SU-DHL-6 (cell line): ENCODE measurements around the gene HSPB2.

Source experiments
- H2AFZ ChIP-seq: fragments of 200-600 bp; sonication (generic); 2 replicates; pipeline ENCODE4 v1.6.1; 2014; ENCODE audit warnings: low read depth, mild to moderate bottlenecking, moderate library complexity, mixed read lengths, antibody characterized with exemption, low read length; ENCODE audit not compliant: severe bottlenecking
- H3F3A ChIP-seq: fragments of 200-600 bp; shearing (Covaris generic); 2 replicates; pipeline ENCODE4 v1.6.0; 2016; ENCODE audit warnings: antibody characterized with exemption, mild to moderate bottlenecking; ENCODE audit not compliant: insufficient read depth
- H3K27ac ChIP-seq: fragments of 200-600 bp; sonication (generic); 2 replicates; pipeline ENCODE4 v1.5.1; 2016; ENCODE audit warnings: low read depth, mild to moderate bottlenecking, low read length, moderate library complexity, mixed read lengths
- H3K27me3 ChIP-seq: fragments of 200-600 bp; sonication (generic), shearing (Covaris generic); 2 replicates; pipeline ENCODE4 v1.6.0; 2014; ENCODE audit warnings: mild to moderate bottlenecking, low read length
- H3K36me3 ChIP-seq: fragments of 200-600 bp; sonication (generic); 2 replicates; pipeline ENCODE4 v1.6.1; 2014; ENCODE audit warnings: mild to moderate bottlenecking, low read length, mixed read lengths
- H3K4me2 ChIP-seq: fragments of 300-600, 200-600 bp; shearing (Covaris generic), sonication (generic); 2 replicates; pipeline ENCODE4 v1.6.0; 2014; ENCODE audit warnings: low read length, low read depth, mild to moderate bottlenecking; ENCODE audit not compliant: poor library complexity, severe bottlenecking
- H3K4me3 ChIP-seq: fragments of 200-600 bp; sonication (generic); 2 replicates; pipeline ENCODE4 v1.5.1; 2014; ENCODE audit warnings: antibody characterized with exemption, low read length, mild to moderate bottlenecking, mixed read lengths; ENCODE audit not compliant: insufficient read depth, poor library complexity, severe bottlenecking
- H3K79me2 ChIP-seq: fragments of 200-600 bp; sonication (generic); 2 replicates; pipeline ENCODE4 v1.6.1; 2014; ENCODE audit warnings: mild to moderate bottlenecking, low read length, moderate library complexity; ENCODE audit not compliant: insufficient read depth
- H3K9ac ChIP-seq: fragments of 200-600 bp; sonication (generic); 2 replicates; pipeline ENCODE4 v1.7.0; 2014; ENCODE audit warnings: mild to moderate bottlenecking, low read length
- H3K9me2 ChIP-seq: fragments of 200-600 bp; sonication (generic); replicated peaks from 2 replicates; pipeline ENCODE4 v1.6.1; 2014; ENCODE audit warnings: low read length; ENCODE audit not compliant: insufficient read depth
- H3K9me3 ChIP-seq: fragments of 200-600 bp; sonication (generic); 2 replicates; pipeline ENCODE4 v1.6.1; 2014; ENCODE audit warnings: low read length, mixed read lengths; ENCODE audit not compliant: insufficient read depth
- H4K20me1 ChIP-seq: fragments of 200-600 bp; sonication (generic); 2 replicates; pipeline ENCODE4 v1.6.1; 2014; ENCODE audit warnings: low read depth, mild to moderate bottlenecking, antibody characterized with exemption, low read length, moderate library complexity, mixed read lengths
- CTCF ChIP-seq: fragments of 200-600 bp; sonication (generic); IDR thresholded peaks from one replicate; pipeline ENCODE4 v1.5.1; 2017; ENCODE audit warnings: antibody characterized with exemption, mild to moderate bottlenecking, low read length, moderate library complexity; ENCODE audit not compliant: insufficient read depth, poor library complexity, severe bottlenecking
- EZH2phosphoT487 ChIP-seq: fragments of 200-600 bp; sonication (generic), shearing (Covaris generic); conservative IDR thresholded peaks from 2 replicates; pipeline ENCODE4 v1.6.1; 2018; ENCODE audit warnings: mild to moderate bottlenecking, antibody characterized with exemption, low read length, moderate library complexity, mixed read lengths

HSPB2 gene

DNA sequence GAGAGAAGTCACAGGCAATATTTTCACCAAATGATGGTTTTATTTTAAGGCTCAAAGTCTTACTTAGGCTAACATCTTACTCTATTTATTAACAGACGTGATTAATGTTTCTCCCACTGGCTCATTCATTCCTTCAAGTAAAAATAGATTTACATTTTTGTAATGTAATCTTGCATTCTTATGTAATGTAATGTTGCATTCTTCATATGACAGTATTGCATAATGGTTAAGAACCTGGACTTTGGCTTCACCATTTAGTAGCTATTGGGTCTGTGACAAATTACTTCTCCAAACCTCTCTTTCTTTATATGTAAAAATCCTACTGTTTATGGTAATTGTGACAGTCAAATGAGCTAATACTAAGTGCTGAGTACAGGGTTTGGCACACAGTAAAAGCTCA, 21.3 kb downstream of the HSPB2 start:
- TF ChIP-seq EZH2phosphoT487 (no peak), CTCF (no peak)
- H3K9ac ChIP-seq, result no peak overlapping the region
- no peaks in the 10 kb centered on the region for H3K9me2 ChIP-seq
- H3K79me2 ChIP-seq, result no peaks in the 10 kb centered on the region
- H3K27me3 ChIP-seq, result no peaks in the 10 kb centered on the region
- no peak overlapping the region for H3K4me3 ChIP-seq
- H2AFZ ChIP-seq, result no peak overlapping the region
- H3K9me3 ChIP-seq, result no peaks in the 10 kb centered on the region
- no peak overlapping the region for H3K27ac ChIP-seq
- H3F3A ChIP-seq, result no peaks in the 10 kb centered on the region
- no peaks in the 10 kb centered on the region for H3K36me3 ChIP-seq
- no peaks in the 10 kb centered on the region for H4K20me1 ChIP-seq
- no peak overlapping the region for H3K4me2 ChIP-seq

DNA sequence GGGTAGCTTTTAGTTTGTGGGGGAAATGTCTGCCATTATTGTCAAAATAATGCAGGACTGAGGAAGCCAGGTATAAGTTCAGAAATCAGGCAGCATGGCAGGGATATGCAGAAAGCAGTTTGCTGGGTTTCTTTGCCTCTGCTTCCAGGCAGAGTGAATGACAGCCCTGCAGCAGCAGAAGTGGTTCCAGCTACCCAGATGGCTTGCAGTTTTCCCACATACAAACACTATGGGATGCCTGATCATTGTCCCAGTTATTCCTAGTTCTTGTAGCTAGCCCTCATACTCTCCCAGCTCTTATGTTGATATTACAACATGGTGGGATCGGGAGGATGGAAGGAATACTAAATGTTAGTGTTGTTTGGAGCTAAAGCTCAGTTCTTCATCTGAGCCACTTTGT, 21.8 kb downstream of the HSPB2 start:
- no peaks in the 10 kb centered on the region for H3K36me3 ChIP-seq
- H3K9me3 ChIP-seq, result no peaks in the 10 kb centered on the region
- H3F3A ChIP-seq, result no peaks in the 10 kb centered on the region
- TF ChIP-seq CTCF, result no peak
- no peaks in the 10 kb centered on the region for H3K79me2 ChIP-seq
- H3K4me2 ChIP-seq, result no peak overlapping the region
- H3K4me3 ChIP-seq, result no peak overlapping the region
- H3K27me3 ChIP-seq, result no peaks in the 10 kb centered on the region
- H3K9me2 ChIP-seq, result no peaks in the 10 kb centered on the region
- no peaks in the 10 kb centered on the region for H4K20me1 ChIP-seq
- no peak overlapping the region for H3K9ac ChIP-seq
- no peak overlapping the region for H3K27ac ChIP-seq
- H2AFZ ChIP-seq, result no peak overlapping the region

DNA sequence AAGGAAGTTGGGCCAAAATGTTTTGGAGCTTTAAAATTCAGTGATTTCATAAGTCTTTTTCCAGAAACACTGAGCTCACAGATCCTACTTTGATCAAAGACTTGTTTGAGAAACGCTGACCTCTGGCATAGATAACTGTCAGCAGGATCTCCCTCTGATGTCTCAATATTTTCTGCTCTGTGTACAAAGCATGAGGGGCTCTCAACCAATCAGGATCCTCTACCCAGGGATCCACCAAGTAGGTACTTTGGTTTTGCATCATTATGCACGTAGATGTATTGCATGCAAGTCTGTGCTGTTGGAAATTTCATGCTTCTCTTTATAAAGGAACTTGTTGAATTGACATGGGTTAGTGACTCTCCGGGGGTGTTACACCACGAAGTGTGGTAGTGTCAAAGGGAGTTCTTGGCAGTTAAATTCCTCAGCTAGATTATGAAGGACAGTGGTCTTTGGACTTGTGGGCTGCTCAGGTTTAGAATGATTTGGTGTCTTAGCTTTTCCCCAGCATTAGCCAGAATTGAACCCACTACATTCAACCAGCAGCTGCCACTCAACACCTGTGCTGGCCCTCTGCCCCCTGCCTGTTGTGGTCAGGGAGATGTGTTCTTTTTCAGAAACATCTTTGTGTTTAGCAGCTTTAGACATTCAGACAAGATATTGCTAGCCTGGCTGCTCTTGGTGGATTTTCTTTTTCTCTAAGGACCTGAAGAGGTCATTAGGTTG, 22.9 kb downstream of the HSPB2 start:
- Histone ChIP-seq H3F3A (no peaks in the 10 kb centered on the region), H3K27ac (no peak overlapping the region), H3K36me3 (no peaks in the 10 kb centered on the region), H3K4me2 (no peak overlapping the region), H3K4me3 (no peak overlapping the region), H3K9me3 (no peaks in the 10 kb centered on the region), H3K9ac (no peak overlapping the region), H3K27me3 (no peaks in the 10 kb centered on the region), H2AFZ (no peak overlapping the region), H3K9me2 (no peaks in the 10 kb centered on the region), H3K79me2 (no peaks in the 10 kb centered on the region), H4K20me1 (no peaks in the 10 kb centered on the region)
- TF ChIP-seq EZH2phosphoT487 (no peak), CTCF (no peak)
